Measurements from ENCODE around the gene MMP17.

MMP17 gene

GRCh38 chr12:131850856-131851559 is 22.8 kb downstream of the MMP17 start:
- DNase-seq = no peak

DNA sequence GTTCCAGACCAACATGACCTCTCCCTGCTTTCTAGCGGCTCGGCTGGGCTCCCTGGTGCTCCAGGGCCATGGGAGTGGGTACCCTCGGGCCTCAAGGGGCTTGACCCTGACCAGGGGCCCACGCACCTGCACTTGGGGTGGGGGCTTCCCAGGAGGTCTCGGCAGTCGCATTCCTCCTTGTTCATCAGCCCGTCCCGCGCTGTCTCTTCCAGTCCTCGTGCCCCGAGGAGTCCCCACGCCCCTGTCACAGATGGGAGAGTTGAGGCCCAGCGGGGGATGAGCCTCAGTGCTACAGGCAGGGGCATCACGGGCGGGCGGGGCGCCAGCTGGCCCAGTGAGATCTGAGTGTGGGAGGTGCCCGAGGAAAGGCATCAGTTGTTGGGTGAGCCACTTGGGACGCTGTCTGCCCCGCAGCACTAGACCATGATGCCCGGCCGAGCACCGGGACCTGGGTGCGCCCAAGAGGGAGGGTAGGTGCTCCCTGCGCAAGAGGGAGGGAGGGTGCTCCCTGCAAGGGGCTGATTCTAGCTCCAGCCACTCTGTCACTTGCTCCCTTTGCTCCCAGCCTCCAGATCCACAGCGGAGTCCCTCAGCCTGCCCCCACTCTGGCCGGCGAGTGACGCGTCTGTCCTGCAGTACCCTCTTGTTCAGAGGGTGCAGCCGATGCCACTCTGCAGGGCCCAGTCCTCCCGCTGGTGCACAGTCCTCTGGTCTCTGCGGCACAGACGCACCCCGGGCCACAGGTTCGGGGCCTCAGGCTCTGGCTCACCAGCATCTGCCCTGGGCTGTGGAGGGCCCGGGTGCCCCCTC is 23.8 kb downstream of the MMP17 start:
- DNase-seq = no peak

- DNase-seq = no peak
Observed at GRCh38 chr12:131852551-131853299, 24.5 kb downstream of the MMP17 start.

- no peak for DNase-seq
Observed at GRCh38 chr12:131853832-131854797, 25.9 kb downstream of the MMP17 start.

GRCh38 chr12:131854861-131855476 is 26.8 kb downstream of the MMP17 start:
- no peak for DNase-seq

GRCh38 chr12:131855521-131856142 is 27.4 kb downstream of the MMP17 start:
- no peak for DNase-seq

DNA sequence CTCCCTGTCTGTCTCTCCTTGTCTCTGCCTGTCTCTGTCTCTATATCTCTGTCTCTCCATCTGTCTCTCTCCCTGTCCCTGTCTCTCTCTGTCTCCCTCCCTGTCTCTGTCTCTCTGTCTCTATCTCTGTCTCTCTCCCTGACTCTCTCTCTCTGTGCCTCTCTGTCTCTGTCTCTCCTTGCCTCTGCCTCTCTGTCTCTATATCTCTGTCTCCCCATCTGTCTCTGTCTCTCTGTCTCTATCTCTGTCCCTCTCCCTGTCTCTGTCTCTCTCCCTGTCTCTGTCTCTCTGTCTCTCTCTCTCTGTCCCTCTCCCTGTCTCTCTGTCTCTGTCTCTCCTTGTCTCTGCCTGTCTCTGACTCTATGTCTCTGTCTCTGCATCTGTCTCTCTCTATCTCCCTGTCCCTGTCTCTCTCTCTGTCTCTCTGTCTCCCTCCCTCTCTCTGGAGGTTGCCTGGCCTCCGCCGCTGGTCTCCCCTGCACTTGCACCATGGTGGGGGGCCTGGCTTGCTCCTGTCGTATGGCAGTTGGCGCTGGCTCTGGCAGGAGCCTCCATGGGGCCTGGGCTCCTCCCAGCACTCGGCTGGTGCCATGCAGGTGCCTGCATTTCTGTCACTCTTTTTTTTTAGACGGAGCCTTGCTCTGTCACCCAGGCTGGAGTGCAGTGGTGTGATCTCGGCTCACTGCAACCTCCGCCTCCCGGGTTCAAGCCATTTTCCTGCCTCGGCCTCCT is 28.3 kb downstream of the MMP17 start:
- no peak for DNase-seq

- no peak for DNase-seq
Observed at GRCh38 chr12:131857908-131858850, 30.0 kb downstream of the MMP17 start.

DNA sequence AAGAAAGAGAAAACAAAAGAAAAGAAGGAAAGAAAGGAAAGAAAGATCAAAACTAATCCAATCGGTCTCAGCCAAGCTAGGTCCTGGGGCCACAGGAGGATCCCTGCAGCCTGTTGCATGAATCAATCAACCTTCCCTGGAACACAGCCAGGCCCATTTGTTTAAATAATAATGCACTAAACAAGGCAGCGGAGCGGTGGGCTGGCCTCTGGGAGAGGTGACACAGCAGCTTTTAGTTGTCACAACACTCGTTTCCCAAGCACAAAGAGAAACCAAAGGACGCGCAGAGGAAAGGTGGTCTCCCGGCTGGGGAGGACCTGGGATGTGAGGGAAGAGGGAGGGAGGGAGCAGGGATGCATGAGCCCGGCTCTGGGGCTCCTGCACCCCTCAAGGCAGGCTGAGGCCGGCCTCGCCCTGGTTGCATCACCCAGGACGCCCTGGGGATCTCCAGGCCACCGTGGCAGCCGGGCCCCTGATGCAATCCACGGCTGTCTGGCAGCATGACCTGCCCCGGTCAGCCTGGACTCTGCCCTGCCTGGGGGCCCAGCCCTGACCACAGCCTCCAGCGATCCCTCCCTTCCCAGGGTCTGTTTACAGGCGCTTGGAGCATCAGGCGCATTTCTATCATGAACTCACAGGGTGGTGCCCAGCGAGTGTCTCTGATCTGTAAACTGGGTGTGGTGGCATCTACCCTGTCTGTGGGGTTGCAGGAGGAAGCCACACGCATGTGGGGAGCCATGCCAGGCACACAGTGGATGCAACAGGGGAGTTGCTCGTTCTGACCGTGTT is 32.5 kb downstream of the MMP17 start:
- peak; percentile 62 for DNase-seq

DNA sequence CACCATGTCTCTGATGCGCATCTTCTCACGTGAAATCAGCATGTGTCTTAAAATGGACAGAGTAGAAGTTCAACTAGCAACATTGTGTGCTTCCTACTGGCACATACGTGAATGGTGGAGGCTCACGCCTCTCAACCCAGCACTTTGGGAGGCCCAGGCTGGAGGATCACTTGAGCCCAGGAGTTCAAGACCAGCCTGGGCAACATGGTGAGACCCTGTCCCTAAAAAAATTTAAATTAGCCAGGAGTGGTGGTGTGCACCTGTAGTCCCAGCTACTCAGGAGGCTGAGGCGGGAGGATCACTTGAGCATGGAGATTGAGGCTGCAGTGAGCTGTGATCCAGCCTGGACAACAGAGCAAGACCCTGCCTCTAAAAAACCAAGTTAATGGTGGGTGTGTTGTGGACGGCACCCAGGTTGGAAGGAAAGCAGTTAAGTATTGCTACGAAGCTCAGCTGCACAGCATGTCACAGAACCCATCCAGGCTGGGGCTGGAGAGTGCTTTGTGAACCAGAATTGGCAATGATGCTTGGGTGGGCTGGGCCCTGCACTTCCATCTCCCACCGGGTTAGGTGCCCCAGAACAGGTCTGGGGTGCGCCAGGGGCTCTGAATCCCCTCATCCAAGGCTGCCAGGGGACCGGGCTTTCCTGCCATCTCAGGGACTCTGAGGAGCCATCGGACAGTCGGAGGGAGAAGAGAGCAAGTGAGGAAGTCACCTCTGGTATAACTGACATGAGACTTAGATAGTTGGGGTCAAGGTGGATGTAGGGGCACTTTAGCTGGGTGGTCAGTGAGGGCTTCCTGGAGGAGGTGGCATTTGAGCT is 33.3 kb downstream of the MMP17 start:
- no peak for DNase-seq

DNA sequence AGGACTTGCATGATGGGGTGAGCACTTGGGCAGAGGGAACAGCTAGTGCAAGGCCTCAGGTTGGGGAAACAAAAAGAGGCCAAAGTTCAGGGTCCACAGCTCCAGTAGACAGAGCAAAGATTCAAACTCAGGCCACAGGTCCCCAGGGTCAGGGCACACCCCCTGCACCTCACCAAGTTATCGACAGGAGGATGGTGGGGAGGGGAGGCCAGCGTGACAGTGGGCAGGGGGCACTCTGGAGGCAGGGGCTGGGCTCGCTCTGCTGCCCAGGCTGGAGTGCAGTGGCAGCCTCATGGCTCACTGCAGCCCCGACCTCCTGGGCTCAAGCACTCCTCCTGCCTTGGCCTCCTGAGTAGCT is 33.9 kb downstream of the MMP17 start:
- DNase-seq = no peak

DNA sequence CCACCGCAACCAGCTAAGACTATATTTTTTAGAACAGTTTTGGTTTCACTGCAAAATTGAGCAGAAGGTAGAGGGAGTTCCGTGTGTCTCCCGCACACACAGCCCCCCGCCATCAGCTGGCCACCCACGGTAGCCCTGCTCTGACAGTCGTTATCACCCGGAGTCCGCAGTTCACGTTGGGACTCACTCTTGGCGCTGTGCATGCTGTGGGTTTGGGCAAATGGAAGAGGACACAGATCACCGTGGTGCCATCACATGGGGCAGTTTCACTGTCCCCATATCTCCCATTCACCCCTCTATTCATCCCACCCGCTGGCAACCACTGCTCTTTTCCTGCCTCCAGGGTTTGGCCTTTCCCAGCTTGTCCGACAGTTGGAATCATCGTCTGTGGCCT is 34.4 kb downstream of the MMP17 start:
- no peak for DNase-seq

- no peak for DNase-seq
Observed at GRCh38 chr12:131862994-131863710, 35.0 kb downstream of the MMP17 start.

DNA sequence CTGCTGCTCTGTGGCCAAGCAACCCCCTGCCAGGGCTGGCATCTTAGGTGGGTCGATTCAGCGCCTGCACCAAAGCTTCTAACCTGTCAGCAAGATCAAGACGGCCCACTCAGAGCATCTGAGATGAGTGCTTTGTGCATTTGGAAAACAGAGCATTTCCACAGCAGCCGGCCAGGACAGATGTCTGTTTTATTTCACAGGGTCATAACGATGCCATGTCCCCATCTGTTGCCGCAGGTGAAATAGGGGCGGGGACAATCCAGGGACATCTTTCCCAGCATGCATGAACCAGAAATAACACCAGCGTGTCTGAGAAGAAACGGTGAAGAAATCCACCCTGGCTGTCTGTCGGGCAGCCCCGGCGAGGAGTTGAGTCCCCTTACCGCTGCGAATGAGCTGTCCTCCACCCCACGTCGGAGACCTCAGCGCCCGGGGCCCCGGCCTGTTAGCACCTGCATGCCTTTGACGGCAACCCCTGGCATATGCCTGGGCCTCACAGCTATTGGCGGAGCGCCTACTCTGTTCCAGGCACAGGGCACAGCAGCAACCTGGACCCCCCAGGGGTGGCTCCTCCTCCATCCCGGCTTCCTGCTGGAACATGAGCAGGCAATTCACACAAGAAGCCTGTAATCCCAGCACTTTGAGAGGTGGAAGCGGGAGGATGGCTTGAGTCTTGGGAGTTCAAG is 35.7 kb downstream of the MMP17 start:
- no peak for DNase-seq

GRCh38 chr12:131864469-131864868 is 36.3 kb downstream of the MMP17 start:
- no peak for DNase-seq

- no peak for DNase-seq
Observed at GRCh38 chr12:131865180-131865875, 37.1 kb downstream of the MMP17 start.

Measured in NCI-H2029 (cell line).